B cell (primary cell): Measurements from ENCODE around the gene ST6GALNAC3. TPM values are rescaled to one million over a fixed set of nuclear protein-coding genes. Genes with fewer than 3 reads are reported as not detected.

Source experiments
- ATAC-seq: fragments of 200-7000 bp; cut with Tn5 transposase; one replicate; pipeline ENCODE4 v1.10.0; 2021; ENCODE audit warnings: low read depth, mild to moderate bottlenecking, moderate number of reproducible peaks, moderate library complexity
- CTCF ChIA-PET: fragments of 350-600 bp; sonication (Branson Sonifier 250); formaldehyde crosslinking; loops from one replicate; lab custom pipeline; 2021; ENCODE audit warnings: antibody characterized with exemption, inconsistent platforms; lab: Charles Lee
- POLR2A ChIA-PET: fragments of 350-600 bp; sonication (Branson Sonifier 250); formaldehyde crosslinking; loops from one replicate; lab custom pipeline; 2021; ENCODE audit warnings: antibody characterized with exemption; lab: Charles Lee
- DNase-seq: peaks from one replicate; pipeline ENCODE4 v3.0.0; 2013
- H2AFZ ChIP-seq: 2 replicates; pipeline ENCODE4 v1.6.1; 2012; ENCODE audit warnings: mild to moderate bottlenecking, low read depth, low read length; ENCODE audit not compliant: insufficient read depth, poor library complexity, severe bottlenecking
- H3K27ac ChIP-seq, 2 donors: 1 replicate in 1 of 2; 2 replicates in 1 of 2; pipeline ENCODE4 v1.5.1; 2012 to 2013; ENCODE audit warnings: low read length in 2 of 2, mild to moderate bottlenecking in 2 of 2, moderate library complexity in 1 of 2
- H3K27me3 ChIP-seq, 4 experiments: fragments of 200-600 bp in 1 of 4; sonication (generic) in 1 of 4; replicated peaks in 1 of 4; 1 replicate in 2 of 4; 2 replicates in 2 of 4; pipeline versions ENCODE4 v1.6.1 to v1.7.0; 2013 to 2016; ENCODE audit warnings: low read length in 3 of 4, mild to moderate bottlenecking in 2 of 4, mixed read lengths in 1 of 4, moderate library complexity in 1 of 4; ENCODE audit not compliant: insufficient read depth in 4 of 4, control insufficient read depth in 3 of 4; ENCODE audit errors: control extremely low read depth in 1 of 4
- H3K36me3 ChIP-seq, 2 experiments: replicated peaks in 1 of 2; 1 replicate in 1 of 2; 2 replicates in 1 of 2; pipeline versions ENCODE4 v1.6.1 to v1.7.1; 2013; ENCODE audit warnings: low read length in 1 of 2; ENCODE audit not compliant: insufficient read depth in 2 of 2, control insufficient read depth in 1 of 2; ENCODE audit errors: control extremely low read depth in 1 of 2, extremely low read depth in 1 of 2
- H3K4me1 ChIP-seq, 2 donors: fragments of 200-600 bp in 1 of 2; sonication (generic) in 1 of 2; 1 replicate in 1 of 2; 2 replicates in 1 of 2; pipeline versions ENCODE4 v1.5.1 to v1.6.1; 2013 to 2017; ENCODE audit warnings: low read length in 2 of 2; ENCODE audit not compliant: control insufficient read depth in 2 of 2, insufficient read depth in 2 of 2
- H3K4me2 ChIP-seq: replicated peaks from 2 replicates; pipeline ENCODE3; 2012; ENCODE audit warnings: mild to moderate bottlenecking, low read depth, low read length; ENCODE audit not compliant: poor library complexity, severe bottlenecking
- H3K4me3 ChIP-seq, 5 experiments: fragments of 200-600 bp in 1 of 5; sonication (generic) in 1 of 5; 1 replicate in 3 of 5; 2 replicates in 2 of 5; pipeline versions ENCODE4 v1.5.1 to v1.7.0; 2011 to 2016; ENCODE audit warnings: low read length in 4 of 5, mild to moderate bottlenecking in 4 of 5, low read depth in 2 of 5, control low read depth in 1 of 5, moderate library complexity in 1 of 5; ENCODE audit not compliant: insufficient read depth in 1 of 5; ENCODE audit errors: control extremely low read depth in 1 of 5, extremely low read depth in 1 of 5
- H3K79me2 ChIP-seq: fragments of 200-600 bp; sonication (generic); one replicate; pipeline ENCODE4 v1.6.0; 2016; ENCODE audit warnings: low read length; ENCODE audit not compliant: control insufficient read depth, insufficient read depth
- H3K9ac ChIP-seq: fragments of 200-600 bp; sonication (generic); 2 replicates; pipeline ENCODE4 v1.6.1; 2017; ENCODE audit warnings: mild to moderate bottlenecking, low read length, moderate library complexity
- H3K9me3 ChIP-seq, 3 donors: one replicate each; pipeline versions ENCODE4 v1.6.1 to v1.7.1; 2013; ENCODE audit warnings: low read length in 2 of 3; ENCODE audit not compliant: control insufficient read depth in 2 of 3, insufficient read depth in 1 of 3; ENCODE audit errors: control extremely low read depth in 1 of 3
- H4K20me1 ChIP-seq: 2 replicates; pipeline ENCODE4 v1.6.0; 2012; ENCODE audit warnings: mild to moderate bottlenecking, low read length; ENCODE audit not compliant: insufficient read depth, control insufficient read depth, poor library complexity, severe bottlenecking
- H3K27ac Mint-ChIP-seq: one replicate; pipeline ENCODE4 v1.8.0; 2021; ENCODE audit warnings: mixed read lengths
- H3K27me3 Mint-ChIP-seq: one replicate; pipeline ENCODE4 v1.8.0; 2021; ENCODE audit warnings: mixed read lengths
- H3K4me1 Mint-ChIP-seq: one replicate; pipeline ENCODE4 v1.8.0; 2021; ENCODE audit warnings: mixed read lengths
- H3K4me3 Mint-ChIP-seq: one replicate; pipeline ENCODE4 v1.8.0; 2021; ENCODE audit warnings: mixed read lengths
- H3K9me3 Mint-ChIP-seq: one replicate; pipeline ENCODE4 v1.8.0; 2022; ENCODE audit warnings: mixed read lengths; ENCODE audit not compliant: insufficient read depth
- CTCF ChIP-seq: fragments of 200-600 bp; IDR thresholded peaks from one replicate; pipeline ENCODE4 v1.8.0; 2022; ENCODE audit warnings: antibody characterized with exemption, mild to moderate bottlenecking
- EZH2 ChIP-seq: IDR thresholded peaks from 2 replicates; pipeline ENCODE4 v1.6.1; 2012; ENCODE audit warnings: borderline replicate concordance, low read depth, mild to moderate bottlenecking, moderate library complexity, low read length; ENCODE audit not compliant: insufficient read depth, poor library complexity, severe bottlenecking
- WGBS: methylation state at CpG from one replicate; pipeline ENCODE4 v1.1.5; 2013; ENCODE audit warnings: missing lambda C conversion rate; ENCODE audit not compliant: insufficient coverage; 5-methylcytosine and 5-hydroxymethylcytosine counted together
- intact Hi-C: fragments of 100-400 bp; cut with micrococcal nuclease; formaldehyde crosslinking; loops from one replicate; pipeline ENCODE4 v1.10.0; 2022
- polyA plus RNA-seq: library from polyadenylated mRNA; depleted of rRNA; stranded (reverse); fragments of >200 nt; gene quantifications from 2 replicates; pipeline ENCODE4 v1.2.3, GENCODE V29; 2012
- total RNA-seq, 2 donors: library from RNA; stranded (reverse); fragments of 120-200 nt in 1 of 2; gene quantifications; 1 replicate in 1 of 2; 2 replicates in 1 of 2; pipeline versions ENCODE4 v1.2.3 to v1.2.4, GENCODE V29; 2013 to 2022

Gene ST6GALNAC3
- total and polyA plus RNA-seq, 2 donors (not counting 1 experiment from before 2014, with no cell fraction given) = 3.0 to 17.3 TPM

DNA sequence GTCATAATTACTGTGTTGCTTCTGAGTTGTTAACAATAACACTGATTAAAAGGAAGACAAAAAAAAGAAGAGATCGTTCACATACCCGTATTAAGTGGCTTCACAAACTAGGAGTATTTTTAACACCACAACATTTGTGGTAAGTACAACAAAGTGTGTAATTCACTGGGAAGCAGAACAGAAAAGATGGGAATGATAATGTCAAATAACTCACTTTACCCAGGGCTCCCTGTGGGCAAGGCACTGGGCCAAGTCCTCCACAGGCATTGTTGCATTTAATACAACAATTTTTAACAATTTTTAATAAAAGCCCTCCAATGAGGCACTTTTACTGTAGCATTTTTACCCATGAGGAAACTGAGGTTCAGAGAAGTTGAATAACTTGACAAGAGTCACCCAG lies 407.7 kb downstream of the ST6GALNAC3 start:
- ATAC-seq = no peak
- no peak overlapping the region for H3K4me2 ChIP-seq
- H3K9ac ChIP-seq = no peak overlapping the region
- no peak for DNase-seq
- H3K4me3 ChIP-seq = no peak overlapping the region
- H3K4me3 Mint-ChIP-seq = no peak overlapping the region
- ChIA-PET CTCF (no interaction called here), POLR2A (no interaction called here)
- no peak for TF ChIP-seq EZH2
- TF ChIP-seq CTCF = no peak
- H3K4me1 Mint-ChIP-seq = peaks cover 9% of the 10 kb centered on the region
- H3K27ac ChIP-seq = no peak overlapping the region
- H3K27me3 ChIP-seq = no peaks in the 10 kb centered on the region
- no peak overlapping the region for H2AFZ ChIP-seq
- no peaks in the 10 kb centered on the region for H3K4me1 ChIP-seq
- H3K9me3 Mint-ChIP-seq = no peaks in the 10 kb centered on the region
- WGBS = no CpG with 5 or more reads among the region's 2 CpGs
- H3K27ac Mint-ChIP-seq = no peak overlapping the region
- no peaks in the 10 kb centered on the region for H4K20me1 ChIP-seq
- peaks cover 0 to 2% (median 0%) of the 10 kb centered on the region in 3 donors for H3K9me3 ChIP-seq
- no peaks in the 10 kb centered on the region for H3K27me3 Mint-ChIP-seq
- intact Hi-C loops = no loop called here
- H3K36me3 ChIP-seq = no peaks in the 10 kb centered on the region
- no peaks in the 10 kb centered on the region for H3K79me2 ChIP-seq

- Histone ChIP-seq H3K79me2 (no peaks in the 10 kb centered on the region), H3K4me3 (no peak overlapping the region), H3K9ac (no peak overlapping the region), H4K20me1 (no peaks in the 10 kb centered on the region), H3K4me1 (no peaks in the 10 kb centered on the region), H3K27me3 (no peaks in the 10 kb centered on the region), H3K9me3 (no peaks in the 10 kb centered on the region), H3K27ac (no peak overlapping the region), H3K4me2 (no peak overlapping the region), H2AFZ (no peak overlapping the region), H3K36me3 (no peaks in the 10 kb centered on the region)
- no peak for TF ChIP-seq EZH2
- TF ChIP-seq CTCF = no peak
- no peaks in the 10 kb centered on the region for H3K27me3 Mint-ChIP-seq
- H3K9me3 Mint-ChIP-seq = no peaks in the 10 kb centered on the region
- no peak overlapping the region for H3K27ac Mint-ChIP-seq
- CTCF ChIA-PET = no interaction called here
- ATAC-seq = no peak
- H3K4me3 Mint-ChIP-seq = no peak overlapping the region
- POLR2A ChIA-PET = no interaction called here
- no CpG with 5 or more reads among the region's 2 CpGs for WGBS
- no peaks in the 10 kb centered on the region for H3K4me1 Mint-ChIP-seq
- DNase-seq = no peak
- intact Hi-C loops = no loop called here
Measured at GRCh38 chr1:76491737-76492136, 417.2 kb downstream of the ST6GALNAC3 start.
